Sigmoid colon (tissue), 7 donors: ENCODE measurements around the gene DNMT3B. TPM values are rescaled to one million over a fixed set of nuclear protein-coding genes. Genes with fewer than 3 reads are reported as not detected.
"Not testable (repeated sequence)": the region's sequence is repeated elsewhere in the genome, so short reads cannot be mapped to it uniquely, and the experiment has no call there.

Experiments used
- DNase-seq: peaks from one replicate; pipeline ENCODE4 v3.0.0-alpha.2; 2019
- H3K27ac ChIP-seq, 4 donors: fragments of 200-600 bp; sonication (generic); one replicate each; pipeline ENCODE4 v1.5.1; 2016 to 2019; ENCODE audit warnings: mild to moderate bottlenecking in 1 of 4
- H3K27me3 ChIP-seq, 3 donors: fragments of 200-600 bp; sonication (generic); one replicate each; pipeline ENCODE4 v1.5.1; 2019; ENCODE audit warnings: mild to moderate bottlenecking in 1 of 3
- H3K36me3 ChIP-seq, 4 donors: fragments of 200-600 bp; sonication (generic); one replicate each; pipeline ENCODE4 v1.5.1; 2016 to 2019
- H3K4me1 ChIP-seq, 4 donors: fragments of 200-600 bp; sonication (generic); one replicate each; pipeline ENCODE4 v1.5.1; 2017 to 2019
- H3K4me3 ChIP-seq, 4 donors: fragments of 200-600 bp; sonication (generic); one replicate each; pipeline ENCODE4 v1.5.1; 2017 to 2019; ENCODE audit warnings: mild to moderate bottlenecking in 2 of 4, moderate library complexity in 1 of 4
- H3K9me3 ChIP-seq, 4 donors: fragments of 200-600 bp in 3 of 4; sonication (generic) in 3 of 4; one replicate each; pipeline versions ENCODE4 v1.5.1 to v1.6.1; 2013 to 2019
- EP300 ChIP-seq, 4 donors: sonication (generic); formaldehyde crosslinking; IDR thresholded peaks; one replicate each; pipeline ENCODE4 v1.6.1; 2017; ENCODE audit warnings: antibody characterized with exemption in 4 of 4
- POLR2A ChIP-seq, 2 donors: fragments of 450-650 bp; IDR thresholded peaks; one replicate each; pipeline ENCODE4 v1.6.1; 2016; ENCODE audit warnings: antibody characterized with exemption in 2 of 2, mild to moderate bottlenecking in 2 of 2, moderate library complexity in 2 of 2
- POLR2AphosphoS5 ChIP-seq, 4 donors: sonication (generic); formaldehyde crosslinking; IDR thresholded peaks; one replicate each; pipeline ENCODE4 v1.6.1; 2017; ENCODE audit warnings: antibody characterized with exemption in 4 of 4
- WGBS, 2 donors: extraction: QIAGEN DNeasy Blood & Tissue Kit; methylation state at CpG; one replicate each; pipeline ENCODE4 v1.1.7; 2013; 5-methylcytosine and 5-hydroxymethylcytosine counted together
- intact Hi-C: fragments of 100-400 bp; cut with DNase I; formaldehyde crosslinking; loops from one replicate; pipeline ENCODE4 v1.15.1; 2023
- polyA plus RNA-seq, 3 donors: library from polyadenylated mRNA; stranded (reverse); fragments of 200-250 nt; gene quantifications; one replicate each; pipeline ENCODE4 v1.2.3, GENCODE V29; 2013
- total RNA-seq, 4 donors: library from RNA; depleted of rRNA; stranded (reverse); fragments of >200 nt; gene quantifications; one replicate each; pipeline ENCODE4 v1.1.0, GENCODE V29; 2016
- TF ChIP-seq, protein P1 (sequence below), 4 experiments: fragments of 450-650 bp in 3 of 4; fragments of 200-600 bp in 1 of 4; IDR thresholded peaks; one replicate each; pipeline ENCODE4 v1.5.1; 2016 to 2019; ENCODE audit warnings: antibody characterized with exemption in 4 of 4, mild to moderate bottlenecking in 3 of 4, moderate library complexity in 2 of 4
- donor health status: healthy with polysubstance abuse.
- donor health status: Bipolar disorder and iron deficiency.
- donor health status: healthy.

DNMT3B gene
- total and polyA plus RNA-seq, 7 donors, result 0.36 to 1.7 (median 0.60) TPM; not detected in 1

DNA sequence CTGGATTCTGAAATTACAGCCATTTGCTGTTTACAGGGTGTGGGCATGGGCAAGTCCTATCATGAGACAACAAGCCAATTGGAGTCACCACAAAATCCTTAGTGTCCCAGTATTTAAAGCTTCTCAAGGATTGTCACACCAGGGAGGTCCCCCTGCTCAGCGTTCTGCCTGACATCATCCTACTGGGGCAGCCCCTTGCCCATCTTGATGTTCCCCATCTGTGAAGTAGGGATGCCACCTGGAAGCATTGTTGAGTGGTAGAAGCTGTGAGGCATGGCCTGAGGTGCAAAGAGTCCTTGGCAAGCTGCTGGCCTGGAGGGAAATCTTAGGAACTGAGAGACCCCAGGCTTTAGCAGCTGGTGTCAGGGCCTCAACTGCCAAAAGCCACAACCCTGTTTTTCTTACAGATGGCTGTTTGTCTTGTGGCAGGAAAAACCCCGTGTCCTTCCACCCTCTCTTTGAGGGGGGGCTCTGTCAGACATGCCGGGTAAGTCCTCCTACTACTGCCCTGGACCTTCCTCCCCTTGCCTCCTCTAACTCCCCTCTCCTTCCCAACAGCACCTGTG lies 34.3 kb downstream of the DNMT3B start:
- intact Hi-C loops, result no loop called here
- no peaks in the 10 kb centered on the region for H3K4me1 ChIP-seq
- H3K4me3 ChIP-seq, result no peak overlapping the region
- H3K27me3 ChIP-seq, result no peaks in the 10 kb centered on the region
- TF ChIP-seq POLR2A (IDR thresholded peaks at IDR 0.05) (no peak), POLR2AphosphoS5 (IDR thresholded peaks at IDR 0.05) (no peak), EP300 (IDR thresholded peaks at IDR 0.05) (no peak)
- TF ChIP-seq, protein P1, sequence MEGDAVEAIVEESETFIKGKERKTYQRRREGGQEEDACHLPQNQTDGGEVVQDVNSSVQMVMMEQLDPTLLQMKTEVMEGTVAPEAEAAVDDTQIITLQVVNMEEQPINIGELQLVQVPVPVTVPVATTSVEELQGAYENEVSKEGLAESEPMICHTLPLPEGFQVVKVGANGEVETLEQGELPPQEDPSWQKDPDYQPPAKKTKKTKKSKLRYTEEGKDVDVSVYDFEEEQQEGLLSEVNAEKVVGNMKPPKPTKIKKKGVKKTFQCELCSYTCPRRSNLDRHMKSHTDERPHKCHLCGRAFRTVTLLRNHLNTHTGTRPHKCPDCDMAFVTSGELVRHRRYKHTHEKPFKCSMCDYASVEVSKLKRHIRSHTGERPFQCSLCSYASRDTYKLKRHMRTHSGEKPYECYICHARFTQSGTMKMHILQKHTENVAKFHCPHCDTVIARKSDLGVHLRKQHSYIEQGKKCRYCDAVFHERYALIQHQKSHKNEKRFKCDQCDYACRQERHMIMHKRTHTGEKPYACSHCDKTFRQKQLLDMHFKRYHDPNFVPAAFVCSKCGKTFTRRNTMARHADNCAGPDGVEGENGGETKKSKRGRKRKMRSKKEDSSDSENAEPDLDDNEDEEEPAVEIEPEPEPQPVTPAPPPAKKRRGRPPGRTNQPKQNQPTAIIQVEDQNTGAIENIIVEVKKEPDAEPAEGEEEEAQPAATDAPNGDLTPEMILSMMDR (IDR thresholded peaks at IDR 0.05), result no peak
- no peak for DNase-seq
- H3K9me3 ChIP-seq, result no peaks in the 10 kb centered on the region
- 55 to 67% methylated on average over 3 of the region's 3 CpGs for WGBS, 2 donors
- H3K36me3 ChIP-seq, result peaks cover 0 to 5% (median 0%) of the 10 kb centered on the region in 4 donors
- H3K27ac ChIP-seq, result no peak overlapping the region

DNA sequence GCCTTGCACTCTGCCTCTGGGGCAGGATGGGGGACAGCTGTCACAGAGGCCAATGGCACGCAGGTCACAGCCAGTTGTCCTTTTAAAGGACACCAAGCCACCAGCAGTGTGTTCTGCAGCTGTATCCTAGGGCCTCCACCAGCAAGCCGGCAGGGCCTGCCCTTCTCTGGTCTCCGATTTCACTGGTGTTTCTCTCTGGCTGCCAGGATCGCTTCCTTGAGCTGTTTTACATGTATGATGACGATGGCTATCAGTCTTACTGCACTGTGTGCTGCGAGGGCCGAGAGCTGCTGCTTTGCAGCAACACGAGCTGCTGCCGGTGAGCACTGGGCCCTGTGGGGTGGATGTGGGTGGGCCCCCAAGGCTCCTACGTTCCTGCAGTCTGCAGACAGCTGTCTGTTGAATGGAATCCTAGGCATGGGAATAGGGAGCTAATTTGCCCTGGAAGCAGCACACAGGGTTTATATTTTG lies 34.8 kb downstream of the DNMT3B start:
- DNase-seq, result no peak
- TF ChIP-seq, protein P1 (IDR thresholded peaks at IDR 0.05), result no peak
- TF ChIP-seq EP300 (IDR thresholded peaks at IDR 0.05) (no peak), POLR2A (IDR thresholded peaks at IDR 0.05) (no peak), POLR2AphosphoS5 (IDR thresholded peaks at IDR 0.05) (no peak)
- H3K9me3 ChIP-seq, result no peaks in the 10 kb centered on the region
- no peak overlapping the region for H3K27ac ChIP-seq
- intact Hi-C loops, result no loop called here
- H3K4me1 ChIP-seq, result no peaks in the 10 kb centered on the region
- H3K36me3 ChIP-seq, result peaks cover 0 to 5% (median 0%) of the 10 kb centered on the region in 4 donors
- WGBS, 2 donors, result 75 to 87% methylated on average over 10 of the region's 10 CpGs
- no peaks in the 10 kb centered on the region for H3K27me3 ChIP-seq
- no peak overlapping the region for H3K4me3 ChIP-seq

DNA sequence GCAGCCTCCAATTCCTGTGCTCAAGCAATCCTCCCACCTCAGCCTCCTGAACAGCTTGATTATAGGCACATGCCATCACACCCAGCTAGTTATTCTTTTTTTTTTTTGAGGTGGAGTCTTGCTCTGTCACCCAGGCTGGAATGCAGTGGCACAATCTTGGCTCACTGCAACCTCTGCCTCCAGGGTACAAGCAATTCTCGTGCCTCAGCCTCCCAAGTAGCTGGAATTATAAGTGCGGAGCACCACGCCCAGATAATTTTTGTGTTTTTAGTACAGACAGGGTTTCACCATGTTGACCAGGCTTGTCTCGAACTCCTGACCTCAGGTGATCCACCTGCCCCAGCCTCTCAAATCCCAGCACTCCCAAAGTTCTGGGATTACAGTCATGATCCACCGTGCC lies 35.4 kb downstream of the DNMT3B start:
- H3K4me3 ChIP-seq, H3K27ac ChIP-seq, H3K36me3 ChIP-seq, H3K9me3 ChIP-seq, DNase-seq, intact Hi-C loops, H3K4me1 ChIP-seq, H3K27me3 ChIP-seq: not testable (repeated sequence)
- 92 to 93% methylated on average over 5 of the region's 5 CpGs for WGBS, 2 donors

DNA sequence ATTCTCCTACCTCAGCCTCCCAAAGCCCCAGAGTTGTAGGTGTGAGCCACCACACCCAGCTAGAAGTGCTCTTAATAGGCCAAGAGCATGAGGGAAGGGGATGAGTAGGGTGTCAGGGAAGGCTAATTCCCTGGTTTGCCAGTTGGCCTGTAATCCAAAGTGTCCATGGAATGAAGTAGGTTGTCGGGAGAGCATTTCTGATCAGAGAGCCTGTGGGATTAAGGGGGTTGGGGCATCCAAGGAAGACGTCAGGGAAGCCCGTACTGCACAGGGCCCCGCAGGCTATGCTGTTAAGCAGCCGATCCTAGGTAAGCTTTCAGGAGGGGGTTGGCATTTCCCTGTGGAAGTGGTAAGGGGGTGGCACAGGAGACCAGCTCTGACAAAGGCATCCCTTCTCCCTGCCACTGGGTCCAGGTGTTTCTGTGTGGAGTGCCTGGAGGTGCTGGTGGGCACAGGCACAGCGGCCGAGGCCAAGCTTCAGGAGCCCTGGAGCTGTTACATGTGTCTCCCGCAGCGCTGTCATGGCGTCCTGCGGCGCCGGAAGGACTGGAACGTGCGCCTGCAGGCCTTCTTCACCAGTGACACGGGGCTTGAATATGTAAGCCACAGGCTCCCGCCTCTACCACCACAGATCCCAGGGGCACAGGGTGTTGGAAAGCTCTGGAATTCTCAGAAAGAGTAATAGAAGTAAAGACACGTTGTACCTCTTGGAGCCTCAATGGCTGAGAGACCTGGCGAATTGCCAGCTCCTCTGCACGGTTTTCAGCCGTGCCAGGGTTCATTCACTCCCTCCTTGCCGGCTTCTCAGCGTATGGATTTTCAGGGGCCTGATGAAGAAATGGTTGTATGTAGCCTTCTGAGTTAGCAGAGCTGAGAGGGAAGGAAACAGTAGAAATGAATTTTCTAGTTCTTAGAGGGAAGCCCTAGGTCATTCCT lies 36.1 kb downstream of the DNMT3B start:
- Histone ChIP-seq H3K9me3 (no peaks in the 10 kb centered on the region), H3K27ac (no peak overlapping the region), H3K4me3 (no peak overlapping the region), H3K27me3 (no peaks in the 10 kb centered on the region), H3K4me1 (no peaks in the 10 kb centered on the region), H3K36me3 (peaks cover 0 to 5% (median 0%) of the 10 kb centered on the region in 4 donors)
- intact Hi-C loops, result no loop called here
- 89 to 91% methylated on average over 23 of the region's 23 CpGs for WGBS, 2 donors
- DNase-seq, result no peak
- no peak for TF ChIP-seq POLR2AphosphoS5 (IDR thresholded peaks at IDR 0.05)
- TF ChIP-seq EP300 (IDR thresholded peaks at IDR 0.05), result no peak
- TF ChIP-seq, protein P1 (IDR thresholded peaks at IDR 0.05), result no peak
- no peak for TF ChIP-seq POLR2A (IDR thresholded peaks at IDR 0.05)

DNA sequence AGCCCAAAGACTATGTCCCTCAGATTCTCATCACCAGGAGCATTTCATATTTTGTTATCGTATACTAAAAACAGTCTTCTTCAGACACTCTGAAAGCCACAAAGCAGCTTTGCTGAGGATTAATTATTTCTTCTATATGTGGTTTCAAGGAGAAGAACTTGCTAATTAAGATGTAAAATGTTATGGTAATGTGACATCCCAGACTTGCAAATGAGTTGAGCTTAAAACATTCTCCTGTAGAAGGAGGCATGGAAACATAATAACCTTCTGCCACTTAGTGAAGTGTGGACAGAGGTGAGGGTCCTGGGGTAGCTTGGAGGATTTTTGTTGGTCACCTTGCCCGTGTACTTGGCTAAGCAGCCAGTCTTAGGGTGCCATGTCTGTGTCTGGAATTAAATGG lies 40.9 kb downstream of the DNMT3B start:
- H3K4me3 ChIP-seq, result no peak overlapping the region
- no peak overlapping the region for H3K27ac ChIP-seq
- H3K9me3 ChIP-seq, result no peaks in the 10 kb centered on the region
- no peak for DNase-seq
- no peak for TF ChIP-seq EP300 (IDR thresholded peaks at IDR 0.05)
- TF ChIP-seq POLR2A (IDR thresholded peaks at IDR 0.05), result no peak
- TF ChIP-seq, protein P1 (IDR thresholded peaks at IDR 0.05), result no peak
- TF ChIP-seq POLR2AphosphoS5 (IDR thresholded peaks at IDR 0.05), result no peak
- WGBS, 2 donors, result 94 to 97% methylated on average over 2 of the region's 2 CpGs
- intact Hi-C loops, result no loop called here
- no peaks in the 10 kb centered on the region for H3K27me3 ChIP-seq
- H3K4me1 ChIP-seq, result no peaks in the 10 kb centered on the region
- H3K36me3 ChIP-seq, result peaks cover 0 to 5% (median 0%) of the 10 kb centered on the region in 4 donors
